Measurements from ENCODE around the gene HSF4.

- no peak for TF ChIP-seq CTCF (IDR thresholded peaks at IDR 0.05; ENCODE audit: poor library complexity)
- no peak for TF ChIP-seq EZH2phosphoT487 (IDR thresholded peaks at IDR 0.05; ENCODE audit: low read depth, severe bottlenecking, unreplicated experiment)
- no peak for TF ChIP-seq EZH2 (IDR thresholded peaks at IDR 0.05; ENCODE audit: borderline replicate concordance)
Observed at GRCh38 chr16:67191995-67192681, 27.6 kb downstream of the HSF4 start, which contains the start of gene E2F4.

Measured in hepatocyte (in vitro differentiated cells).